RWPE2 (cell line): ENCODE data around the gene COL9A2.
A peak's percentile ranks its signal among the peaks of the same experiment; 100 is the strongest.
"Not testable (repeated sequence)": the region's sequence is repeated elsewhere in the genome, so short reads cannot be mapped to it uniquely, and the experiment has no call there.

Experiments
- ATAC-seq: fragments of 200-7000 bp; cut with Tn5 transposase; 3 replicates; pipeline ENCODE4 v1.9.1; 2021; ENCODE audit warnings: low read depth
- DNase-seq: peaks from one replicate; pipeline ENCODE4 v3.0.0-alpha.2; 2020; ENCODE audit warnings: low spot score
- H3K27ac ChIP-seq: fragments of 450-650 bp; 2 replicates; pipeline ENCODE4 v1.5.1; 2017; ENCODE audit warnings: mild to moderate bottlenecking; ENCODE audit not compliant: poor library complexity, severe bottlenecking
- H3K27me3 ChIP-seq: fragments of 250-450 bp; sonication (Bioruptor Pico); 2 replicates; pipeline ENCODE4 v1.5.1; 2021; ENCODE audit warnings: mild to moderate bottlenecking, moderate library complexity; ENCODE audit not compliant: insufficient read depth, poor library complexity, severe bottlenecking
- H3K36me3 ChIP-seq: fragments of 250-450 bp; sonication (Bioruptor Pico); 2 replicates; pipeline ENCODE4 v1.5.1; 2020; ENCODE audit warnings: low read depth, mild to moderate bottlenecking, moderate library complexity
- H3K4me1 ChIP-seq: fragments of 250-450 bp; sonication (Bioruptor Pico); 2 replicates; pipeline ENCODE4 v1.5.1; 2021; ENCODE audit warnings: mild to moderate bottlenecking, moderate library complexity; ENCODE audit not compliant: insufficient read depth, poor library complexity, severe bottlenecking
- H3K4me3 ChIP-seq: fragments of 250-450 bp; sonication (Bioruptor Pico); 2 replicates; pipeline ENCODE4 v1.5.1; 2021; ENCODE audit warnings: mild to moderate bottlenecking, moderate library complexity; ENCODE audit not compliant: severe bottlenecking
- H3K9me3 ChIP-seq: fragments of 250-450 bp; sonication (Bioruptor Pico); 2 replicates; pipeline ENCODE4 v1.5.1; 2021; ENCODE audit warnings: mild to moderate bottlenecking, moderate library complexity; ENCODE audit not compliant: severe bottlenecking
- CTCF ChIP-seq: fragments of 450-650 bp; IDR thresholded peaks from one replicate; pipeline ENCODE4 v1.5.1; 2017; ENCODE audit warnings: mild to moderate bottlenecking, moderate library complexity; ENCODE audit not compliant: poor library complexity, severe bottlenecking

COL9A2 gene

GRCh38 chr1:40339420-40340323, 22.6 kb upstream of the COL9A2 start:
- no peak for ATAC-seq
- no peaks in the 10 kb centered on the region for H3K36me3 ChIP-seq
- DNase-seq: no peak
- H3K4me3 ChIP-seq: no peak overlapping the region
- no peak for TF ChIP-seq CTCF
- no peaks in the 10 kb centered on the region for H3K4me1 ChIP-seq
- no peaks in the 10 kb centered on the region for H3K27me3 ChIP-seq
- H3K27ac ChIP-seq: no peak overlapping the region
- H3K9me3 ChIP-seq: no peaks in the 10 kb centered on the region

- Histone ChIP-seq H3K4me1 (no peaks in the 10 kb centered on the region), H3K27me3 (no peaks in the 10 kb centered on the region), H3K4me3 (no peak overlapping the region), H3K27ac (no peak overlapping the region), H3K9me3 (no peaks in the 10 kb centered on the region), H3K36me3 (no peaks in the 10 kb centered on the region)
- no peak for DNase-seq
- peak; percentile 98 for TF ChIP-seq CTCF
- ATAC-seq: peak; percentile 82
Measured at GRCh38 chr1:40338745-40339419, 21.8 kb upstream of the COL9A2 start.

- ATAC-seq (no peak), DNase-seq (no peak)
- Histone ChIP-seq H3K27ac (no peak overlapping the region), H3K27me3 (no peaks in the 10 kb centered on the region), H3K4me3 (no peak overlapping the region), H3K9me3 (no peaks in the 10 kb centered on the region), H3K4me1 (no peaks in the 10 kb centered on the region), H3K36me3 (no peaks in the 10 kb centered on the region)
- TF ChIP-seq CTCF: no peak
Measured at GRCh38 chr1:40337443-40337842, 20.4 kb upstream of the COL9A2 start.

- no peak for ATAC-seq
- no peaks in the 10 kb centered on the region for H3K4me1 ChIP-seq
- no peak for DNase-seq
Measured at GRCh38 chr1:40332695-40333094, 15.6 kb upstream of the COL9A2 start.

GRCh38 chr1:40331403-40331802, 14.3 kb upstream of the COL9A2 start:
- H3K9me3 ChIP-seq, H3K27me3 ChIP-seq, ATAC-seq, H3K4me1 ChIP-seq, H3K36me3 ChIP-seq, H3K4me3 ChIP-seq, DNase-seq, H3K27ac ChIP-seq: not testable (repeated sequence)

More at GRCh38 chr1:40332695-40333094, 15.6 kb upstream of the COL9A2 start:
- no peaks in the 10 kb centered on the region for H3K36me3 ChIP-seq
- TF ChIP-seq CTCF: no peak
- peaks cover 7% of the 10 kb centered on the region for H3K9me3 ChIP-seq
- H3K27ac ChIP-seq: no peak overlapping the region
- no peaks in the 10 kb centered on the region for H3K27me3 ChIP-seq
- H3K4me3 ChIP-seq: no peak overlapping the region
